A549 (cell line): ENCODE data around the gene YBX2. TPM values are rescaled to one million over a fixed set of nuclear protein-coding genes. Genes with fewer than 3 reads are reported as not detected.
A peak's percentile ranks its signal among the peaks of the same experiment; 100 is the strongest.

Experiments used
- BHLHE40 ChIP-seq: IDR thresholded peaks from 2 replicates; pipeline ENCODE4 v1.6.1; 2012; ENCODE audit warnings: low read depth, low read length, inconsistent platforms
- CBX2 ChIP-seq: fragments of 200-600 bp; sonication (generic); IDR thresholded peaks from 2 replicates; pipeline ENCODE4 v1.6.1; 2016; ENCODE audit warnings: low read depth, mild to moderate bottlenecking, borderline replicate concordance
- CEBPB ChIP-seq, 2 experiments: fragments of >200 bp in 1 of 2; sonication (Bioruptor Twin) in 1 of 2; formaldehyde crosslinking in 1 of 2; IDR thresholded peaks; 2 replicates each; pipeline ENCODE4 v1.6.1; 2012 to 2016
- CHD4 ChIP-seq: fragments of 200-600 bp; sonication (generic); IDR thresholded peaks from 2 replicates; pipeline ENCODE4 v1.6.1; 2016; ENCODE audit warnings: antibody characterized with exemption, mild to moderate bottlenecking, borderline replicate concordance
- FOXS1 ChIP-seq: fragments of 250-450 bp; sonication (Bioruptor Pico); IDR thresholded peaks from 2 replicates; pipeline ENCODE4 v1.5.0; 2020; ENCODE audit warnings: mild to moderate bottlenecking, moderate library complexity
- HDAC2 ChIP-seq: fragments of 200-600 bp; sonication (generic); IDR thresholded peaks from 2 replicates; pipeline ENCODE4 v1.6.1; 2016
- HOXA7 ChIP-seq: fragments of 250-450 bp; sonication (Bioruptor Pico); IDR thresholded peaks from 2 replicates; pipeline ENCODE4 v1.5.0; 2020; ENCODE audit warnings: mild to moderate bottlenecking, moderate library complexity
- HOXB5 ChIP-seq: fragments of 250-450 bp; sonication (Bioruptor Pico); IDR thresholded peaks from 2 replicates; pipeline ENCODE4 v1.5.0; 2020; ENCODE audit warnings: mild to moderate bottlenecking, moderate library complexity
- JUNB ChIP-seq: fragments of >200 bp; sonication (Bioruptor Twin); formaldehyde crosslinking; IDR thresholded peaks from 2 replicates; pipeline ENCODE4 v1.6.1; 2016
- KDM5A ChIP-seq: fragments of 200-600 bp; sonication (generic); IDR thresholded peaks from 2 replicates; pipeline ENCODE4 v1.6.1; 2016; ENCODE audit warnings: antibody characterized with exemption, mild to moderate bottlenecking
- MAZ ChIP-seq: fragments of 150-350 bp; IDR thresholded peaks from 2 replicates; pipeline ENCODE4 v1.6.1; 2014; ENCODE audit warnings: antibody characterized with exemption, low read depth, low read length, borderline replicate concordance
- NFE2L2 ChIP-seq: fragments of 150-350 bp; conservative IDR thresholded peaks from 2 replicates; pipeline ENCODE4 v1.6.1; 2014; ENCODE audit warnings: low read length
- NR3C1 ChIP-seq: fragments of >200 bp; sonication (Bioruptor Twin); formaldehyde crosslinking; IDR thresholded peaks from 3 replicates; pipeline ENCODE4 v1.6.1; 2017
- POLR2A ChIP-seq: IDR thresholded peaks from 2 replicates; pipeline ENCODE4 v1.6.1; 2012; ENCODE audit warnings: mild to moderate bottlenecking, low read length
- RAD21 ChIP-seq, 2 experiments: fragments of >200 bp in 1 of 2; sonication (Bioruptor Twin) in 1 of 2; formaldehyde crosslinking in 1 of 2; IDR thresholded peaks in 1 of 2; conservative IDR thresholded peaks in 1 of 2; 2 replicates in 1 of 2; 3 replicates in 1 of 2; pipeline ENCODE4 v1.6.1; 2012 to 2018; ENCODE audit warnings: inconsistent platforms in 1 of 2
- RCOR1 ChIP-seq: fragments of 150-350 bp; IDR thresholded peaks from 2 replicates; pipeline ENCODE4 v1.6.1; 2014; ENCODE audit warnings: antibody characterized with exemption, low read length, low read depth
- RFX5 ChIP-seq: fragments of 450-650 bp; IDR thresholded peaks from 2 replicates; pipeline ENCODE4 v1.7.1; 2014; ENCODE audit warnings: antibody characterized with exemption, mild to moderate bottlenecking, moderate library complexity
- RNF2 ChIP-seq: fragments of 200-600 bp; sonication (generic); IDR thresholded peaks from 2 replicates; pipeline ENCODE4 v1.6.1; 2016; ENCODE audit warnings: low read depth, mild to moderate bottlenecking, antibody characterized with exemption, moderate library complexity, borderline replicate concordance
- SMC3 ChIP-seq: fragments of >200 bp; sonication (Bioruptor Twin); formaldehyde crosslinking; IDR thresholded peaks from 3 replicates; pipeline ENCODE4 v1.6.1; 2018; ENCODE audit warnings: inconsistent platforms
- SREBF2 ChIP-seq: fragments of 450-650 bp; IDR thresholded peaks from 2 replicates; pipeline ENCODE4 v1.6.1; 2014; ENCODE audit warnings: mild to moderate bottlenecking, moderate library complexity
- TP53 ChIP-seq: fragments of 250-450 bp; sonication (Bioruptor Pico); IDR thresholded peaks from 2 replicates; pipeline ENCODE4 v1.5.0; 2021; ENCODE audit warnings: mild to moderate bottlenecking, moderate library complexity
- ZNF302 ChIP-seq: fragments of 250-450 bp; sonication (Bioruptor Pico); IDR thresholded peaks from 2 replicates; pipeline ENCODE4 v1.9.0; 2021; ENCODE audit warnings: inconsistent platforms, mild to moderate bottlenecking, moderate library complexity
- ZSCAN20 ChIP-seq: fragments of 250-450 bp; sonication (Bioruptor Pico); IDR thresholded peaks from 2 replicates; pipeline ENCODE4 v1.8.0; 2022; ENCODE audit warnings: mild to moderate bottlenecking, moderate library complexity
- polyA plus RNA-seq, 4 experiments: library from polyadenylated mRNA; depleted of rRNA in 3 of 4; stranded (reverse); fragments of >200 nt; fragmentation: RNase III in 1 of 4; extraction: RNeasy Plus Mini Kit Qiagen cat#74134 plus additional on column Dnase treatment in 1 of 4; gene quantifications; 2 replicates in 3 of 4; 3 replicates in 1 of 4; pipeline ENCODE4 v1.2.3, GENCODE V29; 2011 to 2017
- TF ChIP-seq, protein P1 (sequence below): fragments of 200-600 bp; sonication (generic); IDR thresholded peaks from 2 replicates; pipeline ENCODE4 v1.6.1; 2016; ENCODE audit warnings: antibody characterized with exemption, mild to moderate bottlenecking, moderate library complexity
- TF ChIP-seq, protein P2 (sequence below): fragments of >200 bp; sonication (Bioruptor Twin); formaldehyde crosslinking; IDR thresholded peaks from 3 replicates; pipeline ENCODE4 v1.5.1; 2016
- TF ChIP-seq, protein P3 (sequence below): IDR thresholded peaks from 2 replicates; pipeline ENCODE4 v1.6.1; 2012
- TF ChIP-seq, protein P4 (sequence below): IDR thresholded peaks from 2 replicates; pipeline ENCODE4 v1.6.1; 2012; ENCODE audit warnings: low read depth, borderline replicate concordance
- TF ChIP-seq, protein P5 (sequence below): fragments of 150-350 bp; IDR thresholded peaks from 2 replicates; pipeline ENCODE4 v1.6.1; 2014; ENCODE audit warnings: low read depth, mild to moderate bottlenecking, low read length
- TF ChIP-seq, protein P6 (sequence below): fragments of >200 bp; sonication (Bioruptor Twin); formaldehyde crosslinking; IDR thresholded peaks from 2 replicates; pipeline ENCODE4 v1.6.1; 2016
- TF ChIP-seq, protein P7 (sequence below): fragments of 250-450 bp; sonication (Bioruptor Pico); IDR thresholded peaks from 2 replicates; pipeline ENCODE4 v1.5.0; 2020; ENCODE audit warnings: low read depth, mild to moderate bottlenecking, moderate library complexity

Gene YBX2
- polyA plus RNA-seq, 2 of the 4 experiments (the other 2 are of a cell fraction) = 0.36 to 0.61 TPM

DNA sequence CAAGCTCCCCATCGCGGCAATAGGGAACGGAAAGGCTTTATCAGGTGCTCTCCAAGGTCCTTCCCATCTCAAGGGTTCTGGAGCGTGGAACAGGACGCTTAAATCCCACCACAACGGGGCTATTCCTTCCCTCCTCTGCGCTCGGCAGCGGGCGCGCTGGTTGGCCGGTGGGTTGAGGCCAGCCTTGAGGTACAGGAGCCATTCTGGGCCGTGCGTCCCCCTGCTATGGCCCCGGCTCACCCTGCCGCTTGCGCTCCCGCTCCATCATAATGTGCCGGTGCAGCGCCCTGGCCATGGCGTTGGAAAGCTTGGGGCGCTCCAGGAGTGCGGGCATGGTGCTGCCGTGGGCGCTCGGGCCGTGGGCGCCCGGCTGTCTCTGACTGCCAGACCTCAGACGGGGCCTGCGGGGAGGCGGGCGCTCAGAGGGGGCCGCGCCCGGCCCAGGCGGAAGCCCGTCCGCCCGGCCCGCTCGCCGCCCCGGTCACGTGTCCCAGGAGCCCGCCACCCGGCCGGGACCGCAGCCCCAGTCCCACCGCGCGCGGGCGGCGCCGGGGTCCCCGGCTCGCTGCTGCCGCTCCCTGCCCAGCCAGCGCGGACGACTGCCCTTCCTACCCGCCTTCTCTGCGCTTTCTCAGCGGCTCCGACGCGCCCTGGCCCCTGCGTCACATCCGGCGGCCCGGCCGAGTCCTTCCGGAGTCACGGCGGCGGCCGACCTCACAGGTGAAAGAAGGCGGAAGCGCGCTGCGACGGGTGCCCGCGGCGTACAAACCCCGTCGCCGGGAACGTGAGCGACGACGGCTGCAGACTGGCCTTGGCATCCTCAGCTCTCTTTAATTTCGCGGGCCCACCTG is 20.5 kb upstream of the YBX2 start, which contains the start of gene GPS2 (continued):
- TF ChIP-seq, protein P1, sequence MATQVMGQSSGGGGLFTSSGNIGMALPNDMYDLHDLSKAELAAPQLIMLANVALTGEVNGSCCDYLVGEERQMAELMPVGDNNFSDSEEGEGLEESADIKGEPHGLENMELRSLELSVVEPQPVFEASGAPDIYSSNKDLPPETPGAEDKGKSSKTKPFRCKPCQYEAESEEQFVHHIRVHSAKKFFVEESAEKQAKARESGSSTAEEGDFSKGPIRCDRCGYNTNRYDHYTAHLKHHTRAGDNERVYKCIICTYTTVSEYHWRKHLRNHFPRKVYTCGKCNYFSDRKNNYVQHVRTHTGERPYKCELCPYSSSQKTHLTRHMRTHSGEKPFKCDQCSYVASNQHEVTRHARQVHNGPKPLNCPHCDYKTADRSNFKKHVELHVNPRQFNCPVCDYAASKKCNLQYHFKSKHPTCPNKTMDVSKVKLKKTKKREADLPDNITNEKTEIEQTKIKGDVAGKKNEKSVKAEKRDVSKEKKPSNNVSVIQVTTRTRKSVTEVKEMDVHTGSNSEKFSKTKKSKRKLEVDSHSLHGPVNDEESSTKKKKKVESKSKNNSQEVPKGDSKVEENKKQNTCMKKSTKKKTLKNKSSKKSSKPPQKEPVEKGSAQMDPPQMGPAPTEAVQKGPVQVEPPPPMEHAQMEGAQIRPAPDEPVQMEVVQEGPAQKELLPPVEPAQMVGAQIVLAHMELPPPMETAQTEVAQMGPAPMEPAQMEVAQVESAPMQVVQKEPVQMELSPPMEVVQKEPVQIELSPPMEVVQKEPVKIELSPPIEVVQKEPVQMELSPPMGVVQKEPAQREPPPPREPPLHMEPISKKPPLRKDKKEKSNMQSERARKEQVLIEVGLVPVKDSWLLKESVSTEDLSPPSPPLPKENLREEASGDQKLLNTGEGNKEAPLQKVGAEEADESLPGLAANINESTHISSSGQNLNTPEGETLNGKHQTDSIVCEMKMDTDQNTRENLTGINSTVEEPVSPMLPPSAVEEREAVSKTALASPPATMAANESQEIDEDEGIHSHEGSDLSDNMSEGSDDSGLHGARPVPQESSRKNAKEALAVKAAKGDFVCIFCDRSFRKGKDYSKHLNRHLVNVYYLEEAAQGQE = peak; percentile 90
- no peak for TF ChIP-seq CEBPB (IDR thresholded peaks at IDR 0.05)
- no peak; a peak in 2 of 5 replicates for TF ChIP-seq RAD21 (conservative IDR thresholded peaks at IDR 0.05 in 1 of 2, IDR thresholded peaks at IDR 0.05 in 1 of 2)
- TF ChIP-seq ZSCAN20 (CRISPR knock-in tag) = no peak
- TF ChIP-seq JUNB = no peak
- TF ChIP-seq, protein P2, sequence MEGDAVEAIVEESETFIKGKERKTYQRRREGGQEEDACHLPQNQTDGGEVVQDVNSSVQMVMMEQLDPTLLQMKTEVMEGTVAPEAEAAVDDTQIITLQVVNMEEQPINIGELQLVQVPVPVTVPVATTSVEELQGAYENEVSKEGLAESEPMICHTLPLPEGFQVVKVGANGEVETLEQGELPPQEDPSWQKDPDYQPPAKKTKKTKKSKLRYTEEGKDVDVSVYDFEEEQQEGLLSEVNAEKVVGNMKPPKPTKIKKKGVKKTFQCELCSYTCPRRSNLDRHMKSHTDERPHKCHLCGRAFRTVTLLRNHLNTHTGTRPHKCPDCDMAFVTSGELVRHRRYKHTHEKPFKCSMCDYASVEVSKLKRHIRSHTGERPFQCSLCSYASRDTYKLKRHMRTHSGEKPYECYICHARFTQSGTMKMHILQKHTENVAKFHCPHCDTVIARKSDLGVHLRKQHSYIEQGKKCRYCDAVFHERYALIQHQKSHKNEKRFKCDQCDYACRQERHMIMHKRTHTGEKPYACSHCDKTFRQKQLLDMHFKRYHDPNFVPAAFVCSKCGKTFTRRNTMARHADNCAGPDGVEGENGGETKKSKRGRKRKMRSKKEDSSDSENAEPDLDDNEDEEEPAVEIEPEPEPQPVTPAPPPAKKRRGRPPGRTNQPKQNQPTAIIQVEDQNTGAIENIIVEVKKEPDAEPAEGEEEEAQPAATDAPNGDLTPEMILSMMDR = no peak
- TF ChIP-seq NR3C1 = no peak
- no peak for TF ChIP-seq SREBF2
- peak; percentile 75; the same call in 1 of the 2 replicates for TF ChIP-seq HOXA7 (CRISPR knock-in tag)
- no peak for TF ChIP-seq RCOR1
- TF ChIP-seq, protein P3, sequence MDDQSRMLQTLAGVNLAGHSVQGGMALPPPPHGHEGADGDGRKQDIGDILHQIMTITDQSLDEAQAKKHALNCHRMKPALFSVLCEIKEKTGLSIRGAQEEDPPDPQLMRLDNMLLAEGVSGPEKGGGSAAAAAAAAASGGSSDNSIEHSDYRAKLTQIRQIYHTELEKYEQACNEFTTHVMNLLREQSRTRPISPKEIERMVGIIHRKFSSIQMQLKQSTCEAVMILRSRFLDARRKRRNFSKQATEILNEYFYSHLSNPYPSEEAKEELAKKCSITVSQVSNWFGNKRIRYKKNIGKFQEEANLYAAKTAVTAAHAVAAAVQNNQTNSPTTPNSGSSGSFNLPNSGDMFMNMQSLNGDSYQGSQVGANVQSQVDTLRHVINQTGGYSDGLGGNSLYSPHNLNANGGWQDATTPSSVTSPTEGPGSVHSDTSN = peak; percentile 87
- TF ChIP-seq SMC3 = 0 out of 3 replicates have a peak, but pooled peaks have one; percentile 20
- TF ChIP-seq CHD4 = no peak
- no peak for TF ChIP-seq RFX5
- TF ChIP-seq, protein P4, sequence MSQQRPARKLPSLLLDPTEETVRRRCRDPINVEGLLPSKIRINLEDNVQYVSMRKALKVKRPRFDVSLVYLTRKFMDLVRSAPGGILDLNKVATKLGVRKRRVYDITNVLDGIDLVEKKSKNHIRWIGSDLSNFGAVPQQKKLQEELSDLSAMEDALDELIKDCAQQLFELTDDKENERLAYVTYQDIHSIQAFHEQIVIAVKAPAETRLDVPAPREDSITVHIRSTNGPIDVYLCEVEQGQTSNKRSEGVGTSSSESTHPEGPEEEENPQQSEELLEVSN = peak; percentile 77
- TF ChIP-seq HDAC2 = no peak
- TF ChIP-seq, protein P5, sequence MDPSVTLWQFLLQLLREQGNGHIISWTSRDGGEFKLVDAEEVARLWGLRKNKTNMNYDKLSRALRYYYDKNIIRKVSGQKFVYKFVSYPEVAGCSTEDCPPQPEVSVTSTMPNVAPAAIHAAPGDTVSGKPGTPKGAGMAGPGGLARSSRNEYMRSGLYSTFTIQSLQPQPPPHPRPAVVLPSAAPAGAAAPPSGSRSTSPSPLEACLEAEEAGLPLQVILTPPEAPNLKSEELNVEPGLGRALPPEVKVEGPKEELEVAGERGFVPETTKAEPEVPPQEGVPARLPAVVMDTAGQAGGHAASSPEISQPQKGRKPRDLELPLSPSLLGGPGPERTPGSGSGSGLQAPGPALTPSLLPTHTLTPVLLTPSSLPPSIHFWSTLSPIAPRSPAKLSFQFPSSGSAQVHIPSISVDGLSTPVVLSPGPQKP = no peak
- no peak for TF ChIP-seq RNF2
- TF ChIP-seq TP53 = peak; percentile 83; the same call in 1 of the 2 replicates
- TF ChIP-seq POLR2A = peak; percentile 82
- TF ChIP-seq FOXS1 (CRISPR knock-in tag) = no peak
- no peak for TF ChIP-seq CBX2
- peak; percentile 64; the same call in 1 of the 2 replicates for TF ChIP-seq BHLHE40
- TF ChIP-seq, protein P6, sequence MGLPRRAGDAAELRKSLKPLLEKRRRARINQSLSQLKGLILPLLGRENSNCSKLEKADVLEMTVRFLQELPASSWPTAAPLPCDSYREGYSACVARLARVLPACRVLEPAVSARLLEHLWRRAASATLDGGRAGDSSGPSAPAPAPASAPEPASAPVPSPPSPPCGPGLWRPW = no peak
- no peak for TF ChIP-seq MAZ
- no peak for TF ChIP-seq ZNF302
- TF ChIP-seq NFE2L2 = no peak
- peak; percentile 51; the same call in 1 of the 2 replicates for TF ChIP-seq HOXB5
- TF ChIP-seq, protein P7, sequence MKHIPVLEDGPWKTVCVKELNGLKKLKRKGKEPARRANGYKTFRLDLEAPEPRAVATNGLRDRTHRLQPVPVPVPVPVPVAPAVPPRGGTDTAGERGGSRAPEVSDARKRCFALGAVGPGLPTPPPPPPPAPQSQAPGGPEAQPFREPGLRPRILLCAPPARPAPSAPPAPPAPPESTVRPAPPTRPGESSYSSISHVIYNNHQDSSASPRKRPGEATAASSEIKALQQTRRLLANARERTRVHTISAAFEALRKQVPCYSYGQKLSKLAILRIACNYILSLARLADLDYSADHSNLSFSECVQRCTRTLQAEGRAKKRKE = peak; percentile 62; the same call in 1 of the 2 replicates
- TF ChIP-seq KDM5A = no peak
